IMR-90 (cell line): ENCODE measurements around the gene ELAVL1. TPM values are rescaled to one million over a fixed set of nuclear protein-coding genes. Genes with fewer than 3 reads are reported as not detected.

Experiments
- ATAC-seq: fragments of 200-7000 bp; cut with Tn5 transposase; 2 replicates; pipeline ENCODE4 v1.9.1; 2020; ENCODE audit warnings: low read depth, mild to moderate bottlenecking, moderate library complexity
- BruUV-seq: library from RNA; stranded (reverse); fragments of 400-500 nt; replicated peaks from 2 replicates; lab custom pipeline; 2021; lab: Mats Ljungman, UMichigan
- CTCF ChIA-PET: fragments of 300-600 bp; formaldehyde crosslinking; extraction: SDS; loops from one replicate; lab custom pipeline; 2021; ENCODE audit warnings: antibody characterized with exemption; lab: Yijun Ruan, JAX
- POLR2A ChIA-PET: fragments of 300-600 bp; sonication (Branson Sonifier 250); formaldehyde crosslinking; loops from one replicate; lab custom pipeline; 2022; ENCODE audit warnings: antibody characterized with exemption; ENCODE audit not compliant: unreplicated experiment; lab: Charles Lee
- DNase-seq: peaks from one replicate; pipeline ENCODE4 v3.0.0; 2013
- H2AFZ ChIP-seq: replicated peaks from 2 replicates; pipeline ENCODE3; 2013; ENCODE audit warnings: low read length, mild to moderate bottlenecking; ENCODE audit not compliant: poor library complexity
- H2AK5ac ChIP-seq: 2 replicates; pipeline ENCODE4 v1.6.1; 2013; ENCODE audit warnings: low read depth, low read length, inconsistent platforms
- H2AK9ac ChIP-seq: replicated peaks from 2 replicates; pipeline ENCODE3; 2013; ENCODE audit warnings: mild to moderate bottlenecking, low read depth, low read length, moderate library complexity; ENCODE audit not compliant: poor library complexity
- H2BK120ac ChIP-seq: 2 replicates; pipeline ENCODE4 v1.6.1; 2013; ENCODE audit warnings: low read depth, low read length, inconsistent platforms
- H2BK15ac ChIP-seq: 3 replicates; pipeline ENCODE4 v1.6.1; 2013; ENCODE audit warnings: low read depth, low read length, inconsistent platforms
- H2BK20ac ChIP-seq: 2 replicates; pipeline ENCODE4 v1.6.1; 2013; ENCODE audit warnings: low read depth, mild to moderate bottlenecking, inconsistent platforms, low read length, moderate library complexity
- H2BK5ac ChIP-seq: 2 replicates; pipeline ENCODE4 v1.6.1; 2013; ENCODE audit warnings: mild to moderate bottlenecking, low read depth, low read length, inconsistent platforms; ENCODE audit not compliant: poor library complexity, severe bottlenecking
- H3K14ac ChIP-seq: replicated peaks from 2 replicates; pipeline ENCODE4 v1.6.1; 2013; ENCODE audit warnings: low read depth, low read length, inconsistent platforms
- H3K18ac ChIP-seq: 2 replicates; pipeline ENCODE4 v1.6.1; 2013; ENCODE audit warnings: low read depth, low read length, control low read depth
- H3K23ac ChIP-seq: 2 replicates; pipeline ENCODE4 v1.6.1; 2013; ENCODE audit warnings: low read depth, low read length, inconsistent platforms
- H3K27ac ChIP-seq: 2 replicates; pipeline ENCODE4 v1.5.1; 2013; ENCODE audit warnings: mild to moderate bottlenecking, control low read depth, low read length; ENCODE audit not compliant: insufficient read depth
- H3K27me3 ChIP-seq: 2 replicates; pipeline ENCODE4 v1.6.1; 2013; ENCODE audit warnings: low read length; ENCODE audit not compliant: control insufficient read depth, insufficient read depth
- H3K36me3 ChIP-seq: 2 replicates; pipeline ENCODE4 v1.6.1; 2013; ENCODE audit warnings: low read length, mixed read lengths; ENCODE audit not compliant: control insufficient read depth, insufficient read depth
- H3K4ac ChIP-seq: 2 replicates; pipeline ENCODE4 v1.6.1; 2013; ENCODE audit warnings: low read depth, low read length, inconsistent platforms
- H3K4me1 ChIP-seq: 2 replicates; pipeline ENCODE4 v1.6.1; 2013; ENCODE audit warnings: low read length, mixed read lengths; ENCODE audit not compliant: control insufficient read depth, insufficient read depth
- H3K4me2 ChIP-seq: 2 replicates; pipeline ENCODE4 v1.6.1; 2013; ENCODE audit warnings: low read depth, mild to moderate bottlenecking, control low read depth, low read length, moderate library complexity
- H3K4me3 ChIP-seq: 2 replicates; pipeline ENCODE4 v1.5.1; 2013; ENCODE audit warnings: low read depth, mild to moderate bottlenecking, control low read depth, low read length, moderate library complexity; ENCODE audit not compliant: insufficient read depth
- H3K56ac ChIP-seq: 2 replicates; pipeline ENCODE4 v1.6.1; 2013; ENCODE audit warnings: low read length, inconsistent platforms; ENCODE audit not compliant: insufficient read depth; ENCODE audit errors: extremely low read depth
- H3K79me1 ChIP-seq, 2 experiments: 2 replicates each; pipeline ENCODE4 v1.6.1; 2013; ENCODE audit warnings: low read length in 2 of 2, inconsistent platforms in 1 of 2, low read depth in 1 of 2
- H3K9ac ChIP-seq: 2 replicates; pipeline ENCODE4 v1.6.1; 2013; ENCODE audit warnings: low read depth, low read length, control low read depth
- H3K9me1 ChIP-seq: 2 replicates; pipeline ENCODE4 v1.6.1; 2013; ENCODE audit warnings: low read length, inconsistent platforms; ENCODE audit not compliant: insufficient read depth
- H3K9me3 ChIP-seq: 2 replicates; pipeline ENCODE4 v1.6.1; 2013; ENCODE audit warnings: low read length; ENCODE audit not compliant: control insufficient read depth, insufficient read depth
- H4K20me1 ChIP-seq: 2 replicates; pipeline ENCODE4 v1.6.1; 2013; ENCODE audit warnings: low read length, inconsistent platforms; ENCODE audit not compliant: insufficient read depth
- H4K5ac ChIP-seq: 2 replicates; pipeline ENCODE4 v1.6.1; 2013; ENCODE audit warnings: mild to moderate bottlenecking, low read depth, low read length, control low read depth
- H4K8ac ChIP-seq, 2 experiments: 2 replicates each; pipeline ENCODE4 v1.6.1; 2013; ENCODE audit warnings: low read depth in 2 of 2, low read length in 2 of 2, control low read depth in 1 of 2, inconsistent platforms in 1 of 2
- H4K91ac ChIP-seq: 2 replicates; pipeline ENCODE4 v1.6.1; 2013; ENCODE audit warnings: low read depth, low read length, inconsistent platforms; ENCODE audit not compliant: insufficient read depth
- BHLHE40 ChIP-seq: fragments of 150-350 bp; IDR thresholded peaks from 2 replicates; pipeline ENCODE4 v1.6.1; 2016; ENCODE audit warnings: mild to moderate bottlenecking, low read depth, low read length
- RCOR1 ChIP-seq: IDR thresholded peaks from 2 replicates; pipeline ENCODE4 v1.6.1; 2012; ENCODE audit warnings: mild to moderate bottlenecking, low read length, improper control_type of control experiment; ENCODE audit not compliant: insufficient replicate concordance
- WGBS, 2 experiments: methylation state at CpG; one replicate each; pipeline versions ENCODE4 v1.1.5 to v1.1.7; 2013; ENCODE audit warnings: missing lambda C conversion rate in 2 of 2; ENCODE audit not compliant: insufficient read length in 1 of 2; ENCODE audit errors: extremely low coverage in 2 of 2; 5-methylcytosine and 5-hydroxymethylcytosine counted together
- dilution Hi-C: fragments of 300-500 bp; cut with HindIII; formaldehyde crosslinking; loops from one replicate; pipeline ENCODE4 v1.14.3; 2018; ENCODE audit warnings: low sequenced_read_pairs; ENCODE audit not compliant: unreplicated experiment
- in situ Hi-C: fragments of 300-500 bp; cut with MboI; formaldehyde crosslinking; loops from 3 replicates; pipeline ENCODE4 v1.14.3; 2019; ENCODE audit warnings: low sequenced_read_pairs, inconsistent platforms, mixed read lengths
- intact Hi-C: fragments of 100-400 bp; cut with micrococcal nuclease; formaldehyde crosslinking; loops from 2 replicates; pipeline ENCODE4 v1.10.0; 2022
- polyA plus RNA-seq, 3 experiments: library from polyadenylated mRNA; depleted of rRNA; stranded (reverse); fragments of >200 nt; gene quantifications; 2 replicates each; pipeline ENCODE4 v1.2.3, GENCODE V29; 2012; ENCODE audit warnings: low replicate concordance in 1 of 3
- total RNA-seq: library from RNA; depleted of rRNA; stranded (reverse); fragments of >200 nt; gene quantifications from 2 replicates; pipeline ENCODE4 v1.2.3, GENCODE V29; 2012
- TF ChIP-seq, protein P1 (sequence below): fragments of 150-350 bp; IDR thresholded peaks from 2 replicates; pipeline ENCODE4 v1.6.1; 2016; ENCODE audit warnings: low read depth, mild to moderate bottlenecking, low read length, moderate library complexity, borderline replicate concordance

The ELAVL1 gene
- total and polyA plus RNA-seq, 2 of the 4 experiments (the other 2 are of a cell fraction): 55.6 to 59.0 TPM

DNA sequence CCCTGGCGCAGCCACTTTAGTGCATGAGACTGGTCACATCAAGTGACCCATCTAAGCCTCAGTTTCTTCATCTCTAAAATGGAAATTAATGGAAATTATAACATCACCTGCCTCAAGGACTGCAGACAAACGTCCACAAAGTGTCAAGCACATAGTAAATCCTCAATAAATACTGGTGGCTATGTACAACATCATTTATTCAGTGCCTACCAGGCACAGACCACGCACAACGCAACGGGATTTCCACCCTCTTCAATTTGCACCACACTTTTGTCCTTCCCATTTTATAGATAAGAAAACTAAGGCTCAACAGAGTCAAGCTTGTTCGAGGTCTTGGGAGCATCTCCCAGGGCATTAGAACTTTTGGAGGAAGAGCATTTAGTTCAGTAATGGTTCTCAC, 1.4 kb downstream of the ELAVL1 start:
- H3K4me1 ChIP-seq: peaks cover 12% of the 10 kb centered on the region
- peak overlapping the region; percentile 88 for H3K23ac ChIP-seq
- no peak overlapping the region for H2BK120ac ChIP-seq
- no peak overlapping the region for H3K18ac ChIP-seq
- H3K9ac ChIP-seq: peak overlapping the region; percentile 60
- TF ChIP-seq BHLHE40 (no peak), RCOR1 (peak; percentile 7)
- TF ChIP-seq, protein P1, sequence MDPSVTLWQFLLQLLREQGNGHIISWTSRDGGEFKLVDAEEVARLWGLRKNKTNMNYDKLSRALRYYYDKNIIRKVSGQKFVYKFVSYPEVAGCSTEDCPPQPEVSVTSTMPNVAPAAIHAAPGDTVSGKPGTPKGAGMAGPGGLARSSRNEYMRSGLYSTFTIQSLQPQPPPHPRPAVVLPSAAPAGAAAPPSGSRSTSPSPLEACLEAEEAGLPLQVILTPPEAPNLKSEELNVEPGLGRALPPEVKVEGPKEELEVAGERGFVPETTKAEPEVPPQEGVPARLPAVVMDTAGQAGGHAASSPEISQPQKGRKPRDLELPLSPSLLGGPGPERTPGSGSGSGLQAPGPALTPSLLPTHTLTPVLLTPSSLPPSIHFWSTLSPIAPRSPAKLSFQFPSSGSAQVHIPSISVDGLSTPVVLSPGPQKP: no peak
- H3K4me2 ChIP-seq: peak overlapping the region; percentile 97
- POLR2A ChIA-PET: interaction anchor here (0.6 to 0.7 kb wide), 2 partner anchors 10 to 298 kb away, joined by 3 to 4 read pairs; no protein-coding TSS in a partner anchor
- no peak overlapping the region for H2BK5ac ChIP-seq
- TSS peak; percentile 54 for BruUV-seq
- H3K27me3 ChIP-seq: no peaks in the 10 kb centered on the region
- WGBS, 2 experiments: 100% methylated on average over 2 of the region's 6 CpGs; no CpG with 5 or more reads in 1 of the 2 experiments
- H2AK5ac ChIP-seq: no peak overlapping the region
- peaks cover 12 to 64% of the 10 kb centered on the region in 2 experiments for H3K79me1 ChIP-seq
- no peak overlapping the region for H2BK15ac ChIP-seq
- H2AK9ac ChIP-seq: no peak overlapping the region
- H3K14ac ChIP-seq: no peak overlapping the region
- in situ Hi-C loops (no loop called here), intact Hi-C loops (loop anchor here (10.0 kb wide), 1 partner anchor 251 kb away; no protein-coding TSS in a partner anchor), dilution Hi-C loops (no loop called here)
- no peak overlapping the region for H3K56ac ChIP-seq
- no peak overlapping the region for H4K91ac ChIP-seq
- H3K9me1 ChIP-seq: peaks cover 12% of the 10 kb centered on the region
- no peak overlapping the region for H2BK20ac ChIP-seq
- H3K9me3 ChIP-seq: no peaks in the 10 kb centered on the region
- ATAC-seq (no peak), DNase-seq (no peak)
- no peak overlapping the region for H3K4ac ChIP-seq
- no peak overlapping the region for H4K5ac ChIP-seq
- H3K4me3 ChIP-seq: peak overlapping the region; percentile 99
- no peak overlapping the region for H2AFZ ChIP-seq
- peak overlapping the region; percentile 34 for H3K27ac ChIP-seq
- peaks cover 57% of the 10 kb centered on the region for H4K20me1 ChIP-seq
- peaks cover 11% of the 10 kb centered on the region for H3K36me3 ChIP-seq
- CTCF ChIA-PET: no interaction called here
- no peak overlapping the region for H4K8ac ChIP-seq
